A549 (cell line): Measurements from ENCODE around the gene NANS. TPM values are rescaled to one million over a fixed set of nuclear protein-coding genes. Genes with fewer than 3 reads are reported as not detected.

Experiments used
- ATAC-seq, 2 experiments: fragments of 200-7000 bp in 1 of 2; fragments of >200 bp in 1 of 2; cut with Nextera tagmentation in 1 of 2; cut with Tn5 transposase in 1 of 2; 3 replicates each; pipeline versions ENCODE4 v1.8.0 to v1.9.1; 2018 to 2020; ENCODE audit warnings: mild to moderate bottlenecking in 1 of 2, moderate library complexity in 1 of 2
- CTCF ChIA-PET: fragments of 300-600 bp; sonication (Branson Sonifier 250); formaldehyde crosslinking; extraction: SDS; loops from one replicate; lab custom pipeline; 2021; ENCODE audit warnings: antibody characterized with exemption, inconsistent platforms; lab: Yijun Ruan, JAX
- POLR2A ChIA-PET: fragments of 350-600 bp; formaldehyde crosslinking; extraction: SDS; loops from one replicate; lab custom pipeline; 2021; ENCODE audit warnings: antibody characterized with exemption, inconsistent platforms; lab: Yijun Ruan, JAX
- DNase-seq, 2 experiments: peaks; one replicate each; pipeline versions ENCODE4 v3.0.0 to v3.0.0-alpha.2; 2011 to 2016; ENCODE audit warnings: low read depth in 1 of 2, low spot score in 1 of 2
- FAIRE-seq: peaks from 2 replicates; lab custom pipeline; 2011; peaks lifted over from hg19 to GRCh38; lab: Jason Lieb, UNC
- H3K27ac ChIP-seq, 2 experiments: fragments of >200 bp; sonication (Bioruptor Twin); formaldehyde crosslinking; 3 replicates each; pipeline ENCODE4 v1.5.1; 2016 to 2017
- H3K4me1 ChIP-seq: fragments of >200 bp; sonication (Bioruptor Twin); formaldehyde crosslinking; 3 replicates; pipeline ENCODE4 v1.6.1; 2016
- H3K4me2 ChIP-seq: fragments of >200 bp; sonication (Bioruptor Twin); formaldehyde crosslinking; 3 replicates; pipeline ENCODE4 v1.6.1; 2016
- H3K4me3 ChIP-seq: fragments of >200 bp; sonication (Bioruptor Twin); formaldehyde crosslinking; 3 replicates; pipeline ENCODE4 v1.5.1; 2016
- H3K9me3 ChIP-seq: fragments of >200 bp; sonication (Bioruptor Twin); formaldehyde crosslinking; 3 replicates; pipeline ENCODE4 v1.6.1; 2016
- ATOH8 ChIP-seq: fragments of 250-450 bp; sonication (Bioruptor Pico); IDR thresholded peaks from 2 replicates; pipeline ENCODE4 v1.5.0; 2020; ENCODE audit warnings: low read depth, mild to moderate bottlenecking, moderate library complexity
- CBX8 ChIP-seq: fragments of 200-600 bp; sonication (generic); IDR thresholded peaks from 2 replicates; pipeline ENCODE4 v1.6.1; 2016
- ELK1 ChIP-seq: fragments of 150-350 bp; IDR thresholded peaks from 2 replicates; pipeline ENCODE4 v1.6.1; 2014; ENCODE audit warnings: low read depth, mild to moderate bottlenecking, low read length
- ESRRA ChIP-seq: fragments of 150-350 bp; IDR thresholded peaks from 2 replicates; pipeline ENCODE4 v1.6.1; 2014; ENCODE audit warnings: mild to moderate bottlenecking, low read length, borderline replicate concordance
- FOSB ChIP-seq: fragments of 250-450 bp; sonication (Bioruptor Pico); IDR thresholded peaks from 2 replicates; pipeline ENCODE4 v1.5.0; 2020; ENCODE audit warnings: mild to moderate bottlenecking, moderate library complexity
- HOXA7 ChIP-seq: fragments of 250-450 bp; sonication (Bioruptor Pico); IDR thresholded peaks from 2 replicates; pipeline ENCODE4 v1.5.0; 2020; ENCODE audit warnings: mild to moderate bottlenecking, moderate library complexity
- JUN ChIP-seq, 2 experiments: fragments of >200 bp; sonication (Bioruptor Twin); formaldehyde crosslinking; IDR thresholded peaks; 2 replicates in 1 of 2; 3 replicates in 1 of 2; pipeline ENCODE4 v1.6.1; 2016 to 2017
- KDM1A ChIP-seq: fragments of 200-600 bp; sonication (generic); IDR thresholded peaks from 2 replicates; pipeline ENCODE4 v1.6.1; 2016; ENCODE audit warnings: low read depth, mild to moderate bottlenecking
- PBX3 ChIP-seq: IDR thresholded peaks from 2 replicates; pipeline ENCODE4 v1.6.1; 2012
- RAD21 ChIP-seq, 2 experiments: fragments of >200 bp in 1 of 2; sonication (Bioruptor Twin) in 1 of 2; formaldehyde crosslinking in 1 of 2; IDR thresholded peaks in 1 of 2; conservative IDR thresholded peaks in 1 of 2; 2 replicates in 1 of 2; 3 replicates in 1 of 2; pipeline ENCODE4 v1.6.1; 2012 to 2018; ENCODE audit warnings: inconsistent platforms in 1 of 2
- USF2 ChIP-seq: fragments of 450-650 bp; IDR thresholded peaks from 2 replicates; pipeline ENCODE4 v1.6.1; 2014; ENCODE audit warnings: antibody characterized with exemption
- ZC3H11A ChIP-seq: fragments of 450-650 bp; IDR thresholded peaks from 2 replicates; pipeline ENCODE4 v1.6.1; 2014; ENCODE audit warnings: antibody characterized with exemption, mild to moderate bottlenecking
- ZNF302 ChIP-seq: fragments of 250-450 bp; sonication (Bioruptor Pico); IDR thresholded peaks from 2 replicates; pipeline ENCODE4 v1.9.0; 2021; ENCODE audit warnings: inconsistent platforms, mild to moderate bottlenecking, moderate library complexity
- ZSCAN20 ChIP-seq: fragments of 250-450 bp; sonication (Bioruptor Pico); IDR thresholded peaks from 2 replicates; pipeline ENCODE4 v1.8.0; 2022; ENCODE audit warnings: mild to moderate bottlenecking, moderate library complexity
- WGBS: methylation state at CpG from one replicate; pipeline ENCODE4 v1.1.6; 2017; ENCODE audit errors: missing lambda C conversion rate; 5-methylcytosine and 5-hydroxymethylcytosine counted together
- polyA plus RNA-seq, 4 experiments: library from polyadenylated mRNA; depleted of rRNA in 3 of 4; stranded (reverse); fragments of >200 nt; fragmentation: RNase III in 1 of 4; extraction: RNeasy Plus Mini Kit Qiagen cat#74134 plus additional on column Dnase treatment in 1 of 4; gene quantifications; 2 replicates in 3 of 4; 3 replicates in 1 of 4; pipeline ENCODE4 v1.2.3, GENCODE V29; 2011 to 2017

NANS gene
- polyA plus RNA-seq, 2 of the 4 experiments (the other 2 are of a cell fraction): 56.8 to 70.2 TPM

- ChIA-PET POLR2A (interaction anchor here (0.7 kb wide), 1 partner anchor 25 kb away, joined by 4 read pairs; no protein-coding TSS in a partner anchor), CTCF (interaction anchor here (1.2 to 5.4 kb wide), 5 partner anchors 11 to 98 kb away, joined by 3 to 39 read pairs (median 6); partner anchors contain the start of gene TRMO)
- FAIRE-seq (no peak), ATAC-seq (peak; percentile 36 to 44; a peak in 5 of 6 replicates), DNase-seq (no peak)
- TF ChIP-seq KDM1A: no peak
- TF ChIP-seq USF2: no peak
- TF ChIP-seq ZNF302: no peak
- no peak for TF ChIP-seq ATOH8 (CRISPR knock-in tag)
- no peak for TF ChIP-seq FOSB (CRISPR knock-in tag)
- TF ChIP-seq JUN (IDR thresholded peaks at IDR 0.05): no peak
- WGBS: 91% methylated on average over 8 of the region's 8 CpGs
- no peaks in the 10 kb centered on the region for H3K9me3 ChIP-seq
- no peaks in the 10 kb centered on the region for H3K4me1 ChIP-seq
- H3K27ac ChIP-seq: no peak overlapping the region
- no peak overlapping the region for H3K4me3 ChIP-seq
- H3K4me2 ChIP-seq: no peak overlapping the region
These were observed 35.9 kb upstream of the NANS start for GRCh38 chr9:98020476-98021145.

- FAIRE-seq (no peak), ATAC-seq (peak in 1 of 2 experiments; percentile 13; a peak in 3 of 6 replicates), DNase-seq (no peak)
- TF ChIP-seq ZSCAN20 (CRISPR knock-in tag) (no peak), ZC3H11A (no peak), ELK1 (no peak), PBX3 (no peak), CBX8 (no peak), ESRRA (no peak)
- Histone ChIP-seq H3K4me1 (no peaks in the 10 kb centered on the region), H3K27ac (no peak overlapping the region), H3K4me3 (no peak overlapping the region), H3K9me3 (no peaks in the 10 kb centered on the region), H3K4me2 (no peak overlapping the region)
- POLR2A ChIA-PET: no interaction called here
- WGBS: 88% methylated on average over 8 of the region's 8 CpGs
- CTCF ChIA-PET: interaction anchor here (1.2 to 5.4 kb wide), 4 partner anchors 13 to 98 kb away, joined by 3 to 39 read pairs (median 10); partner anchors contain the start of gene TRMO
These were observed 35.1 kb upstream of the NANS start for GRCh38 chr9:98021306-98022040.

GRCh38 chr9:98022447-98022846, 34.1 kb upstream of the NANS start:
- Histone ChIP-seq H3K27ac (no peak overlapping the region), H3K4me2 (no peak overlapping the region), H3K4me3 (no peak overlapping the region)
- POLR2A ChIA-PET: no interaction called here
- CTCF ChIA-PET: interaction anchor here (3.6 to 5.4 kb wide), 2 partner anchors 12 to 99 kb away, joined by 15 to 39 read pairs; partner anchors contain the start of gene TRMO
- 84% methylated on average over 8 of the region's 8 CpGs for WGBS
- TF ChIP-seq CBX8: no peak
- TF ChIP-seq RAD21 (conservative IDR thresholded peaks at IDR 0.05 in 1 of 2, IDR thresholded peaks at IDR 0.05 in 1 of 2): no peak
- TF ChIP-seq KDM1A: no peak
- TF ChIP-seq HOXA7 (CRISPR knock-in tag): no peak
- TF ChIP-seq, all 56 proteins: peak for 0
- FAIRE-seq (no peak), DNase-seq (no peak), ATAC-seq (no peak)
- H3K9me3 ChIP-seq: no peaks in the 10 kb centered on the region
- no peaks in the 10 kb centered on the region for H3K4me1 ChIP-seq
